K562 (cell line): ENCODE measurements around the gene KBTBD13. TPM values are rescaled to one million over a fixed set of nuclear protein-coding genes. Genes with fewer than 3 reads are reported as not detected.

ENCODE experiments used
- ATAC-seq: fragments of 200-7000 bp; cut with Tn5 transposase; 3 replicates; pipeline ENCODE4 v1.9.1; 2020; ENCODE audit warnings: moderate library complexity
- BruUV-seq: library from RNA; stranded (reverse); fragments of 400-500 nt; replicated peaks from 2 replicates; lab custom pipeline; 2021; lab: Mats Ljungman, UMichigan
- CTCF ChIA-PET: fragments of 300-600 bp; formaldehyde crosslinking; extraction: SDS; loops from one replicate; lab custom pipeline; 2021; ENCODE audit warnings: low intra/inter-chr PET ratio; lab: Yijun Ruan, JAX
- POLR2A ChIA-PET: fragments of 300-600, 350-650 bp; sonication (Branson Sonifier 250); formaldehyde crosslinking; extraction: SDS; loops from one replicate; lab custom pipeline; 2021; ENCODE audit warnings: antibody characterized with exemption, inconsistent platforms; lab: Yijun Ruan, JAX
- DNase-seq, 4 experiments: peaks; one replicate each; pipeline versions ENCODE4 v3.0.0 to v3.0.0-alpha.2; 2011 to 2018; ENCODE audit warnings: low spot score in 3 of 4, mixed read lengths in 3 of 4; ENCODE audit errors: extremely low read depth in 1 of 4
- FAIRE-seq: peaks from 2 replicates; lab custom pipeline; 2011; peaks lifted over from hg19 to GRCh38; lab: Jason Lieb, UNC
- H2AFZ ChIP-seq: 2 replicates; pipeline ENCODE4 v1.6.0; 2011; ENCODE audit warnings: low read depth, low read length, control low read depth, inconsistent platforms
- H3K27ac ChIP-seq: fragments of 200-600 bp; 3 replicates; pipeline ENCODE4 v1.8.0; 2011; ENCODE audit warnings: low read depth, mild to moderate bottlenecking, control low read depth, inconsistent platforms, low read length, moderate library complexity, mixed read lengths; ENCODE audit errors: extremely low read depth
- H3K27me3 ChIP-seq, 2 experiments: fragments of 300-600 bp in 1 of 2; 2 replicates in 1 of 2; 3 replicates in 1 of 2; pipeline versions ENCODE4 v1.6.0 to v1.8.0; 2011; ENCODE audit warnings: inconsistent platforms in 2 of 2, low read length in 2 of 2, mild to moderate bottlenecking in 1 of 2, mixed read lengths in 1 of 2, moderate library complexity in 1 of 2; ENCODE audit not compliant: control insufficient read depth in 2 of 2, insufficient read depth in 2 of 2
- H3K36me3 ChIP-seq: fragments of 300-600 bp; 3 replicates; pipeline ENCODE4 v1.8.0; 2011; ENCODE audit warnings: mild to moderate bottlenecking, low read length, inconsistent platforms; ENCODE audit not compliant: control insufficient read depth, insufficient read depth
- H3K4me1 ChIP-seq, 2 experiments: fragments of 200-600 bp in 1 of 2; replicated peaks in 1 of 2; 2 replicates in 1 of 2; 3 replicates in 1 of 2; pipeline versions ENCODE4 v1.5.1 to v1.8.0; 2011; ENCODE audit warnings: inconsistent platforms in 2 of 2, low read length in 2 of 2, mild to moderate bottlenecking in 1 of 2, mixed read lengths in 1 of 2, moderate library complexity in 1 of 2; ENCODE audit not compliant: control insufficient read depth in 2 of 2, insufficient read depth in 2 of 2
- H3K4me2 ChIP-seq: 2 replicates; pipeline ENCODE4 v1.6.1; 2011; ENCODE audit warnings: low read length, control low read depth, inconsistent platforms, mixed read lengths; ENCODE audit not compliant: insufficient read depth
- H3K4me3 ChIP-seq: fragments of 200-600 bp; sonication (generic), shearing (Covaris generic); 2 replicates; pipeline ENCODE4 v1.5.1; 2016; ENCODE audit warnings: control low read depth, inconsistent platforms
- H3K79me2 ChIP-seq: fragments of 200-600 bp; 3 replicates; pipeline ENCODE4 v1.8.0; 2011; ENCODE audit warnings: low read length, inconsistent platforms; ENCODE audit not compliant: control insufficient read depth, insufficient read depth
- H3K9ac ChIP-seq, 2 experiments: 2 replicates each; pipeline versions ENCODE4 v1.6.0 to v1.6.1; 2011; ENCODE audit warnings: low read depth in 2 of 2, low read length in 2 of 2, control low read depth in 1 of 2, inconsistent platforms in 1 of 2, mild to moderate bottlenecking in 1 of 2, mixed read lengths in 1 of 2; ENCODE audit not compliant: insufficient read depth in 1 of 2
- H3K9me1 ChIP-seq: one replicate; pipeline ENCODE4 v1.6.0; 2011; ENCODE audit warnings: inconsistent platforms, mild to moderate bottlenecking, low read length, moderate library complexity; ENCODE audit not compliant: control insufficient read depth, insufficient read depth
- H3K9me3 ChIP-seq: replicated peaks from 2 replicates; pipeline ENCODE4 v1.5.1; 2011; ENCODE audit warnings: low read depth, low read length, inconsistent platforms; ENCODE audit not compliant: control insufficient read depth, insufficient read depth
- H4K20me1 ChIP-seq: replicated peaks from 2 replicates; pipeline ENCODE4 v1.6.1; 2011; ENCODE audit warnings: low read length, inconsistent platforms, mixed read lengths; ENCODE audit not compliant: control insufficient read depth, insufficient read depth
- HDAC1 ChIP-seq, 2 experiments: fragments of 450-650 bp; IDR thresholded peaks; 2 replicates each; pipeline ENCODE4 v1.6.1; 2016 to 2017; ENCODE audit warnings: inconsistent platforms in 1 of 2, mild to moderate bottlenecking in 1 of 2, moderate library complexity in 1 of 2
- JUNB ChIP-seq: fragments of 450-650 bp; formaldehyde crosslinking; conservative IDR thresholded peaks from 2 replicates; pipeline ENCODE4 v1.4.0; 2020; ENCODE audit warnings: mild to moderate bottlenecking
- NR1H2 ChIP-seq: sonication (generic); formaldehyde crosslinking; IDR thresholded peaks from 2 replicates; pipeline ENCODE4 v1.4.0; 2020; ENCODE audit warnings: mild to moderate bottlenecking, missing genetic modification reagents
- RFX1 ChIP-seq: fragments of 450-650 bp; IDR thresholded peaks from 2 replicates; pipeline ENCODE4 v1.6.1; 2016; ENCODE audit warnings: mild to moderate bottlenecking, moderate library complexity
- SUPT5H ChIP-seq: fragments of 450-650 bp; IDR thresholded peaks from 2 replicates; pipeline ENCODE4 v1.6.1; 2016
- TRIM28 ChIP-seq: fragments of 450-650 bp; IDR thresholded peaks from 2 replicates; pipeline ENCODE4 v1.6.1; 2017
- WGBS: fragments of 100-300 bp; shearing (Covaris generic); methylation state at CpG from one replicate; pipeline ENCODE4 v1.1.6; 2016; ENCODE audit warnings: low coverage, mixed read lengths; ENCODE audit not compliant: insufficient coverage; ENCODE audit errors: missing lambda C conversion rate; 5-methylcytosine and 5-hydroxymethylcytosine counted together
- in situ Hi-C: fragments of 300-500 bp; cut with MboI; formaldehyde crosslinking; loops from 4 replicates; pipeline ENCODE4 v1.15.0; 2018; ENCODE audit warnings: inconsistent platforms, mixed read lengths
- intact Hi-C: fragments of 100-400 bp; cut with micrococcal nuclease; formaldehyde crosslinking; loops from 2 replicates; pipeline ENCODE4 v1.14.2; 2022
- polyA plus RNA-seq, 8 experiments: library from polyadenylated mRNA; depleted of rRNA in 4 of 8; stranded (reverse) in 5 of 8; unstranded in 3 of 8; fragments of >200 nt; fragmentation: Nextera tagmentation in 2 of 8; fragmentation: Illumina TruSeq in 1 of 8; extraction: Ambion mirVana in 2 of 8; extraction: Trizol in 1 of 8; gene quantifications; 2 replicates each; pipeline versions ENCODE4 v1.2.1 to v1.2.3, GENCODE V29; 2011 to 2014; ENCODE audit warnings: inconsistent platforms in 1 of 8, missing spikeins in 1 of 8
- small RNA-seq: library from RNA; depleted of rRNA; stranded (forward); fragments of <200 nt; gene quantifications from one replicate; pipeline ENCODE3, GENCODE V24; 2014
- total RNA-seq, 7 experiments: library from RNA; depleted of rRNA in 6 of 7; stranded (reverse); fragments of >200 nt in 6 of 7; fragmentation: Illumina TruSeq in 2 of 7; extraction: Trizol in 2 of 7; gene quantifications; 2 replicates each; pipeline versions ENCODE4 v1.2.1 to v1.2.3, GENCODE V29; 2011 to 2021; ENCODE audit warnings: low replicate concordance in 1 of 7

Gene KBTBD13
- total and polyA plus RNA-seq, 9 of the 15 experiments (the other 6 are each of a cell fraction or from before 2014, with no cell fraction given), result 0.07 to 0.13 (median 0.10) TPM; not detected in 3

- no peaks in the 10 kb centered on the region for H3K9me3 ChIP-seq
- intact Hi-C loops, result no loop called here
- no TSS peak for BruUV-seq
- CTCF ChIA-PET, result no interaction called here
- H3K27me3 ChIP-seq, result no peaks in the 10 kb centered on the region
- H3K4me3 ChIP-seq, result no peak overlapping the region
- POLR2A ChIA-PET, result no interaction called here
- no peak for ATAC-seq
- no peak overlapping the region for H3K27ac ChIP-seq
- H3K4me2 ChIP-seq, result no peak overlapping the region
- TF ChIP-seq RFX1 (no peak), SUPT5H (no peak), NR1H2 (CRISPR knock-in tag) (no peak), HDAC1 (IDR thresholded peaks at IDR 0.05) (no peak), JUNB (no peak), TRIM28 (no peak)
- no peak overlapping the region for H3K9ac ChIP-seq
- H3K4me1 ChIP-seq, result peaks cover 0 to 4% of the 10 kb centered on the region in 2 experiments; a peak in 1 of 5 replicates
- no peaks in the 10 kb centered on the region for H3K9me1 ChIP-seq
- no peak overlapping the region for H2AFZ ChIP-seq
- FAIRE-seq, result peak; percentile 26
- WGBS, result 71% methylated on average over 5 of the region's 5 CpGs
- no peak for DNase-seq
- peaks cover 57% of the 10 kb centered on the region for H3K36me3 ChIP-seq
- no peaks in the 10 kb centered on the region; the same call in 1 of the 2 replicates for H4K20me1 ChIP-seq
- no peaks in the 10 kb centered on the region for H3K79me2 ChIP-seq
- in situ Hi-C loops, result no loop called here
These were observed 39.0 kb downstream of the KBTBD13 start for GRCh38 chr15:65115542-65115941.

Small RNAs within 50 kb of the gene (small RNA-seq; reads per million reads assigned to genes)
- gene AC013553.1, result not detected

Other genes with a start within 250 kb of the KBTBD13 start
Only the 7 nearest of the 13 such genes appear.
- 46.1 and 50.0 TPM in 2 replicates for gene SPG21, start 86.8 kb upstream of the KBTBD13 start, total RNA-seq (2014; rRNA removed)
- 71.2 and 73.9 TPM in 2 replicates for gene SPG21, start 86.8 kb upstream of the KBTBD13 start, total RNA-seq (2014; rRNA removed; fragmentation: Illumina TruSeq; extraction: Trizol)
- gene SPG21, start 86.8 kb upstream of the KBTBD13 start, total RNA-seq (2015; rRNA removed; fragmentation: Illumina TruSeq; extraction: Trizol), result 56.8 and 59.8 TPM in 2 replicates
- 72.0 and 79.1 TPM in 2 replicates for gene SPG21, start 86.8 kb upstream of the KBTBD13 start, total RNA-seq (2021)
- gene SPG21, start 86.8 kb upstream of the KBTBD13 start, polyA plus RNA-seq (2011; rRNA removed), result 49.2 and 65.1 TPM in 2 replicates
- gene SPG21, start 86.8 kb upstream of the KBTBD13 start, polyA plus RNA-seq (2014; fragmentation: Illumina TruSeq; extraction: Trizol), result 78.7 and 98.8 TPM in 2 replicates
- 10 to 100 TPM; 22.8 to 23.6 TPM for gene SPG21, start 86.8 kb upstream of the KBTBD13 start, polyA plus RNA-seq (2014; fragmentation: Nextera tagmentation; extraction: Ambion mirVana)
- gene SPG21, start 86.8 kb upstream of the KBTBD13 start, polyA plus RNA-seq (2014; rRNA removed), result 65.7 and 69.0 TPM in 2 replicates
- 18.6 and 31.1 TPM in 2 replicates for gene MTFMT, start 47.1 kb upstream of the KBTBD13 start, total RNA-seq (2014; rRNA removed)
- gene MTFMT, start 47.1 kb upstream of the KBTBD13 start, total RNA-seq (2014; rRNA removed; fragmentation: Illumina TruSeq; extraction: Trizol), result 18.2 and 19.6 TPM in 2 replicates
- 13.7 and 14.1 TPM in 2 replicates for gene MTFMT, start 47.1 kb upstream of the KBTBD13 start, total RNA-seq (2015; rRNA removed; fragmentation: Illumina TruSeq; extraction: Trizol)
- 17.3 and 17.6 TPM in 2 replicates for gene MTFMT, start 47.1 kb upstream of the KBTBD13 start, total RNA-seq (2021)
- gene MTFMT, start 47.1 kb upstream of the KBTBD13 start, polyA plus RNA-seq (2011; rRNA removed), result 16.4 and 16.7 TPM in 2 replicates
- 14.8 and 16.2 TPM in 2 replicates for gene MTFMT, start 47.1 kb upstream of the KBTBD13 start, polyA plus RNA-seq (2014; fragmentation: Illumina TruSeq; extraction: Trizol)
- gene MTFMT, start 47.1 kb upstream of the KBTBD13 start, polyA plus RNA-seq (2014; fragmentation: Nextera tagmentation; extraction: Ambion mirVana), result 1 to 10 TPM; 1.4 to 2.2 TPM
- 14.0 and 15.9 TPM in 2 replicates for gene MTFMT, start 47.1 kb upstream of the KBTBD13 start, polyA plus RNA-seq (2014; rRNA removed)
- not detected in 2 replicates for gene SLC51B, start 31.4 kb upstream of the KBTBD13 start, total RNA-seq (2014; rRNA removed)
- not detected in 2 replicates for gene SLC51B, start 31.4 kb upstream of the KBTBD13 start, total RNA-seq (2014; rRNA removed; fragmentation: Illumina TruSeq; extraction: Trizol)
- not detected in 2 replicates for gene SLC51B, start 31.4 kb upstream of the KBTBD13 start, total RNA-seq (2015; rRNA removed; fragmentation: Illumina TruSeq; extraction: Trizol)
- not detected in 2 replicates for gene SLC51B, start 31.4 kb upstream of the KBTBD13 start, total RNA-seq (2021)
- not detected in 2 replicates for gene SLC51B, start 31.4 kb upstream of the KBTBD13 start, polyA plus RNA-seq (2011; rRNA removed)
- not detected in 2 replicates for gene SLC51B, start 31.4 kb upstream of the KBTBD13 start, polyA plus RNA-seq (2014; fragmentation: Illumina TruSeq; extraction: Trizol)
- not detected for gene SLC51B, start 31.4 kb upstream of the KBTBD13 start, polyA plus RNA-seq (2014; fragmentation: Nextera tagmentation; extraction: Ambion mirVana)
- not detected in 2 replicates for gene SLC51B, start 31.4 kb upstream of the KBTBD13 start, polyA plus RNA-seq (2014; rRNA removed)
- gene RASL12, start 8.8 kb upstream of the KBTBD13 start, total RNA-seq (2014; rRNA removed), result not detected in 2 replicates
- not detected in 2 replicates for gene RASL12, start 8.8 kb upstream of the KBTBD13 start, total RNA-seq (2014; rRNA removed; fragmentation: Illumina TruSeq; extraction: Trizol)
- gene RASL12, start 8.8 kb upstream of the KBTBD13 start, total RNA-seq (2015; rRNA removed; fragmentation: Illumina TruSeq; extraction: Trizol), result not detected in 2 replicates
- gene RASL12, start 8.8 kb upstream of the KBTBD13 start, total RNA-seq (2021), result not detected in 2 replicates
- not detected in 2 replicates for gene RASL12, start 8.8 kb upstream of the KBTBD13 start, polyA plus RNA-seq (2011; rRNA removed)
- gene RASL12, start 8.8 kb upstream of the KBTBD13 start, polyA plus RNA-seq (2014; fragmentation: Illumina TruSeq; extraction: Trizol), result not detected in 2 replicates
- gene RASL12, start 8.8 kb upstream of the KBTBD13 start, polyA plus RNA-seq (2014; fragmentation: Nextera tagmentation; extraction: Ambion mirVana), result not detected
- not detected in 2 replicates for gene RASL12, start 8.8 kb upstream of the KBTBD13 start, polyA plus RNA-seq (2014; rRNA removed)
- 0.41 and 0.49 TPM in 2 replicates for gene UBAP1L, start 38.5 kb downstream of the KBTBD13 start, total RNA-seq (2014; rRNA removed)
- 0.33 and 0.41 TPM in 2 replicates for gene UBAP1L, start 38.5 kb downstream of the KBTBD13 start, total RNA-seq (2014; rRNA removed; fragmentation: Illumina TruSeq; extraction: Trizol)
- 0.58 and 0.68 TPM in 2 replicates for gene UBAP1L, start 38.5 kb downstream of the KBTBD13 start, total RNA-seq (2015; rRNA removed; fragmentation: Illumina TruSeq; extraction: Trizol)
- gene UBAP1L, start 38.5 kb downstream of the KBTBD13 start, total RNA-seq (2021), result 0.71 and 1.0 TPM in 2 replicates
- 0.25 and 0.51 TPM in 2 replicates for gene UBAP1L, start 38.5 kb downstream of the KBTBD13 start, polyA plus RNA-seq (2011; rRNA removed)
- 0.16 and 0.21 TPM in 2 replicates for gene UBAP1L, start 38.5 kb downstream of the KBTBD13 start, polyA plus RNA-seq (2014; fragmentation: Illumina TruSeq; extraction: Trizol)
- gene UBAP1L, start 38.5 kb downstream of the KBTBD13 start, polyA plus RNA-seq (2014; fragmentation: Nextera tagmentation; extraction: Ambion mirVana), result not detected
- gene UBAP1L, start 38.5 kb downstream of the KBTBD13 start, polyA plus RNA-seq (2014; rRNA removed), result 0.44 and 0.70 TPM in 2 replicates
- gene PDCD7, start 57.1 kb downstream of the KBTBD13 start, total RNA-seq (2014; rRNA removed), result 16.4 and 18.9 TPM in 2 replicates
- 15.8 and 17.1 TPM in 2 replicates for gene PDCD7, start 57.1 kb downstream of the KBTBD13 start, total RNA-seq (2014; rRNA removed; fragmentation: Illumina TruSeq; extraction: Trizol)
- 15.7 and 18.8 TPM in 2 replicates for gene PDCD7, start 57.1 kb downstream of the KBTBD13 start, total RNA-seq (2015; rRNA removed; fragmentation: Illumina TruSeq; extraction: Trizol)
- gene PDCD7, start 57.1 kb downstream of the KBTBD13 start, total RNA-seq (2021), result 22.8 and 24.4 TPM in 2 replicates
- gene PDCD7, start 57.1 kb downstream of the KBTBD13 start, polyA plus RNA-seq (2011; rRNA removed), result 20.1 and 21.9 TPM in 2 replicates
- gene PDCD7, start 57.1 kb downstream of the KBTBD13 start, polyA plus RNA-seq (2014; fragmentation: Illumina TruSeq; extraction: Trizol), result 26.5 and 30.2 TPM in 2 replicates
- 10 to 100 TPM; 11.8 to 12.1 TPM for gene PDCD7, start 57.1 kb downstream of the KBTBD13 start, polyA plus RNA-seq (2014; fragmentation: Nextera tagmentation; extraction: Ambion mirVana)
- 19.1 and 22.9 TPM in 2 replicates for gene PDCD7, start 57.1 kb downstream of the KBTBD13 start, polyA plus RNA-seq (2014; rRNA removed)
- 37.0 and 39.6 TPM in 2 replicates for gene CLPX, start 108.6 kb downstream of the KBTBD13 start, total RNA-seq (2014; rRNA removed)
- 50.9 and 55.9 TPM in 2 replicates for gene CLPX, start 108.6 kb downstream of the KBTBD13 start, total RNA-seq (2014; rRNA removed; fragmentation: Illumina TruSeq; extraction: Trizol)
- gene CLPX, start 108.6 kb downstream of the KBTBD13 start, total RNA-seq (2015; rRNA removed; fragmentation: Illumina TruSeq; extraction: Trizol), result 51.3 and 52.1 TPM in 2 replicates
- gene CLPX, start 108.6 kb downstream of the KBTBD13 start, total RNA-seq (2021), result 61.5 and 67.1 TPM in 2 replicates
- gene CLPX, start 108.6 kb downstream of the KBTBD13 start, polyA plus RNA-seq (2011; rRNA removed), result 50.2 and 79.0 TPM in 2 replicates
- 54.6 and 63.1 TPM in 2 replicates for gene CLPX, start 108.6 kb downstream of the KBTBD13 start, polyA plus RNA-seq (2014; fragmentation: Illumina TruSeq; extraction: Trizol)
- gene CLPX, start 108.6 kb downstream of the KBTBD13 start, polyA plus RNA-seq (2014; fragmentation: Nextera tagmentation; extraction: Ambion mirVana), result 10 to 100 TPM; 11.2 to 13.4 TPM
- 66.6 and 83.3 TPM in 2 replicates for gene CLPX, start 108.6 kb downstream of the KBTBD13 start, polyA plus RNA-seq (2014; rRNA removed)